ENCODE measurements around the gene OR52K2. TPM values are rescaled to one million over a fixed set of nuclear protein-coding genes. Genes with fewer than 3 reads are reported as not detected.
"Not testable (repeated sequence)": the region's sequence is repeated elsewhere in the genome, so short reads cannot be mapped to it uniquely, and the experiment has no call there.

The OR52K2 gene
- not detected in 2 replicates for total RNA-seq (2022)
- Bru-seq, nascent RNA, result not detected
- not detected for BruChase-seq, experiment 1, labeled RNA remaining after a 2-hour chase
- BruChase-seq, experiment 2, labeled RNA remaining after a 6-hour chase, result not detected
- long read RNA-seq, result 0 reads

DNA sequence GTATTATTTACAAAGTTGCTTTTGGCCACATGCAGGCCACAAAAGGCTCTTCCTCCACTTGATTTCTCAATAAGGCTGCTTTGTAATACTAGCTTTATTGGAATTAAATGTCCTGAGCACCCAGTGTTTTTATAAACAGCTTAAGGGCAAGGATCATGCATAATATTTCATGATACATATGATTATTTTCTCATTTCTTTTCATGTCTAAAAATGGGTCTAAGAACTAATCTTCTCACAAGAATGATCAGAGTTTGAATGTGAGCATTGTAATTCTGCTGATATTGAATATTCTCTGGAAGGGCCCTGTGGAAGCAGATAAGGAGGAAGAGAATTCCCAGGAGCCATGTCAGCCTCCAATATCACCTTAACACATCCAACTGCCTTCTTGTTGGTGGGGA is at the start of gene OR52K2:
OR52K2 (plus strand) TSS at position 301 of the 400 bp plus-strand sequence; CDS start at position 346, 45 bp downstream.
- no peak within 1 kb of the TSS for H3K4me3 Mint-ChIP-seq (ENCODE audit: unreplicated experiment)
- CTCF ChIA-PET, result no interaction called here
- Histone ChIP-seq H3K4me1 (no peaks in the 10 kb centered on the region), H3K36me3 (ENCODE audit: control insufficient read depth, insufficient read depth, low read length) (no peaks in the 10 kb centered on the region), H3K9me3 (no peaks in the 10 kb centered on the region), H3K4me3 (ENCODE audit: low read depth, low read length) (no peak within 1 kb of the TSS), H3K27me3 (replicated peaks; ENCODE audit: control insufficient read depth, insufficient read depth, low read length) (no peaks in the 10 kb centered on the region; the same call in 1 of the 2 replicates)
- no peaks in the 10 kb centered on the region for H3K4me1 Mint-ChIP-seq (ENCODE audit: low read depth, unreplicated experiment)
- no TSS peak for BruUV-seq (replicated peaks)
- H3K27me3 Mint-ChIP-seq (ENCODE audit: insufficient read depth, unreplicated experiment), result peaks cover 4% of the 10 kb centered on the region
- H3K36me3 Mint-ChIP-seq (ENCODE audit: insufficient read depth, unreplicated experiment), result no peaks in the 10 kb centered on the region
- no peaks in the 10 kb centered on the region for H3K9me3 Mint-ChIP-seq (ENCODE audit: unreplicated experiment)
- TF ChIP-seq, protein P1, sequence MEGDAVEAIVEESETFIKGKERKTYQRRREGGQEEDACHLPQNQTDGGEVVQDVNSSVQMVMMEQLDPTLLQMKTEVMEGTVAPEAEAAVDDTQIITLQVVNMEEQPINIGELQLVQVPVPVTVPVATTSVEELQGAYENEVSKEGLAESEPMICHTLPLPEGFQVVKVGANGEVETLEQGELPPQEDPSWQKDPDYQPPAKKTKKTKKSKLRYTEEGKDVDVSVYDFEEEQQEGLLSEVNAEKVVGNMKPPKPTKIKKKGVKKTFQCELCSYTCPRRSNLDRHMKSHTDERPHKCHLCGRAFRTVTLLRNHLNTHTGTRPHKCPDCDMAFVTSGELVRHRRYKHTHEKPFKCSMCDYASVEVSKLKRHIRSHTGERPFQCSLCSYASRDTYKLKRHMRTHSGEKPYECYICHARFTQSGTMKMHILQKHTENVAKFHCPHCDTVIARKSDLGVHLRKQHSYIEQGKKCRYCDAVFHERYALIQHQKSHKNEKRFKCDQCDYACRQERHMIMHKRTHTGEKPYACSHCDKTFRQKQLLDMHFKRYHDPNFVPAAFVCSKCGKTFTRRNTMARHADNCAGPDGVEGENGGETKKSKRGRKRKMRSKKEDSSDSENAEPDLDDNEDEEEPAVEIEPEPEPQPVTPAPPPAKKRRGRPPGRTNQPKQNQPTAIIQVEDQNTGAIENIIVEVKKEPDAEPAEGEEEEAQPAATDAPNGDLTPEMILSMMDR (IDR thresholded peaks at IDR 0.05; ENCODE audit: insufficient read depth in 1 of 2, low read depth in 1 of 2, low read length in 1 of 2, severe bottlenecking in 1 of 2, unreplicated experiment in 1 of 2), result no peak
- POLR2A ChIA-PET, result no interaction called here
- intact Hi-C loops (cut with micrococcal nuclease; ENCODE audit: unreplicated experiment), result no loop called here
- H3K27ac Mint-ChIP-seq (ENCODE audit: unreplicated experiment), result no peak within 1 kb of the TSS
- no peak for DNase-seq

DNA sequence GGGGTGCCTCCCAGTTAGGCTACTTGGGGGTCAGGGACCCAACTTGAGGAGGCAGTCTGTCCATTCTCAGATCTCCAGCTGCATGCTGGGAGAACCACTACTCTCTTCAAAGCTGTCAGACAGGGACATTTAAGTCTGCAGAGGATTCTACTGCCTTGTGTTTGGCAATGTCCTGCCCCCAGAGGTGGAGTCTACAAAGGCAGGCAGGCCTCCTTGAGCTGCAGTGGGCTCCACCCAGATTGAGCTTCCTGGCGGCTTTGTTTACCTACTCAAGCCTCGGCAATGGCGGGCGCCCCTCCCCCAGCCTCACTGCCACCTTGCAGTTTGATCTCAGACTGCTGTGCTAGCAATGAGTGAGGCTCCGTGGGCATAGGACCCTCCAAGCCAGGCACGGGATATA is 42.9 kb upstream of the OR52K2 start:
- H3K4me1 ChIP-seq; DNase-seq; BruUV-seq (replicated peaks); H3K9me3 Mint-ChIP-seq (ENCODE audit: unreplicated experiment); H3K4me3 Mint-ChIP-seq (ENCODE audit: unreplicated experiment); CTCF ChIA-PET; POLR2A ChIA-PET; H3K27me3 Mint-ChIP-seq (ENCODE audit: insufficient read depth, unreplicated experiment); H3K4me3 ChIP-seq (ENCODE audit: low read depth, low read length); H3K36me3 Mint-ChIP-seq (ENCODE audit: insufficient read depth, unreplicated experiment); H3K27ac Mint-ChIP-seq (ENCODE audit: unreplicated experiment); H3K9me3 ChIP-seq; H3K4me1 Mint-ChIP-seq (ENCODE audit: low read depth, unreplicated experiment); H3K36me3 ChIP-seq (ENCODE audit: control insufficient read depth, insufficient read depth, low read length); intact Hi-C loops (cut with micrococcal nuclease; ENCODE audit: unreplicated experiment); H3K27me3 ChIP-seq (replicated peaks; ENCODE audit: control insufficient read depth, insufficient read depth, low read length): not testable (repeated sequence)

DNA sequence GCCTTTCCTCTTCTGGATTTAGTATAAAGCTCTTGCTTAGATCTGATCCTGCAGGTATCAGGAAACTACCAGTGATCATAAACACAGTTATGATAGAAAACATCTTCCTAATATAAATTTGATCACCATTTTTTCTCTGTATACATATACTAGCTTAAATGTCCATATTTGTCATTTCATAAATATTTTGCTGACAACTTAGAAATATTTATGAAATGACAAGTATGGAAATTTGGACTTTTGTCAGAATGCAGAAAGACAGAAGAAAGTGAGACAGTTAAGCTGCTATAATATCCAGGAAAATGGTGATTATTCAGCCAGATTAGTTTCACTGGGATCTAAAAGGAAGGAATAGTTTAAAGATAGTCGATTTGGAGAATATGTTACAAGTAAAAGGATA is 32.8 kb upstream of the OR52K2 start:
- Mint-ChIP-seq H3K4me1 (ENCODE audit: low read depth, unreplicated experiment) (peaks cover 6% of the 10 kb centered on the region), H3K4me3 (ENCODE audit: unreplicated experiment) (no peak overlapping the region), H3K27me3 (ENCODE audit: insufficient read depth, unreplicated experiment) (peaks cover 11% of the 10 kb centered on the region), H3K9me3 (ENCODE audit: unreplicated experiment) (no peaks in the 10 kb centered on the region), H3K36me3 (ENCODE audit: insufficient read depth, unreplicated experiment) (no peaks in the 10 kb centered on the region), H3K27ac (ENCODE audit: unreplicated experiment) (no peak overlapping the region)
- ChIA-PET POLR2A (no interaction called here), CTCF (no interaction called here)
- TF ChIP-seq, protein P1 (IDR thresholded peaks at IDR 0.05; ENCODE audit: insufficient read depth in 1 of 2, low read depth in 1 of 2, low read length in 1 of 2, severe bottlenecking in 1 of 2, unreplicated experiment in 1 of 2), result no peak
- no TSS peak for BruUV-seq (replicated peaks)
- intact Hi-C loops (cut with micrococcal nuclease; ENCODE audit: unreplicated experiment), result no loop called here
- Histone ChIP-seq H3K36me3 (ENCODE audit: control insufficient read depth, insufficient read depth, low read length) (no peaks in the 10 kb centered on the region), H3K9me3 (no peaks in the 10 kb centered on the region), H3K4me1 (no peaks in the 10 kb centered on the region), H3K27me3 (replicated peaks; ENCODE audit: control insufficient read depth, insufficient read depth, low read length) (no peaks in the 10 kb centered on the region), H3K4me3 (ENCODE audit: low read depth, low read length) (no peak overlapping the region)
- no peak for DNase-seq

DNA sequence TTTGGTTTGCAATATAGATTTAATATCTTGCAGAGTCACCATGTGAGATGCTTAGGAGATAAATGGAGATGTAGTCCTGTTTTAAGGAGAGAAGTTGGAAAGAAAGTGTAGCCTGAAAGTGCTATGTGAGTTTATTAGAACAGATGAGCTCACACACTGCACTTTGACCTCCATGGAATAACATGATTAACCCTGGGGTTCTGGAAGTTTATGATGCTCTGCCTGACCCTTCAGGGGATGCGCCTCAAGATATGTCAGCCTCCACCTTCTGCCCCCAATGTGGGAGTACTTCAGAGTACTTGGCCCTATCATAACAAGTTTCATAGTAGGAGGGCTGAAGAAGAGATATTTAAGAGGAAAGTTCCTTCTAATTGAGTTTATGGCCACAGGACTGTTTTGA is 32.3 kb upstream of the OR52K2 start:
- TF ChIP-seq, protein P1 (IDR thresholded peaks at IDR 0.05; ENCODE audit: insufficient read depth in 1 of 2, low read depth in 1 of 2, low read length in 1 of 2, severe bottlenecking in 1 of 2, unreplicated experiment in 1 of 2), result no peak
- Mint-ChIP-seq H3K27me3 (ENCODE audit: insufficient read depth, unreplicated experiment) (peaks cover 11% of the 10 kb centered on the region), H3K36me3 (ENCODE audit: insufficient read depth, unreplicated experiment) (no peaks in the 10 kb centered on the region), H3K9me3 (ENCODE audit: unreplicated experiment) (no peaks in the 10 kb centered on the region), H3K4me3 (ENCODE audit: unreplicated experiment) (no peak overlapping the region), H3K4me1 (ENCODE audit: low read depth, unreplicated experiment) (peaks cover 6% of the 10 kb centered on the region), H3K27ac (ENCODE audit: unreplicated experiment) (no peak overlapping the region)
- no peaks in the 10 kb centered on the region for H3K9me3 ChIP-seq
- no peaks in the 10 kb centered on the region for H3K27me3 ChIP-seq (replicated peaks; ENCODE audit: control insufficient read depth, insufficient read depth, low read length)
- no TSS peak for BruUV-seq (replicated peaks)
- no peaks in the 10 kb centered on the region for H3K36me3 ChIP-seq (ENCODE audit: control insufficient read depth, insufficient read depth, low read length)
- H3K4me3 ChIP-seq (ENCODE audit: low read depth, low read length), result no peak overlapping the region
- no peaks in the 10 kb centered on the region for H3K4me1 ChIP-seq
- DNase-seq, result no peak
- intact Hi-C loops (cut with micrococcal nuclease; ENCODE audit: unreplicated experiment), result no loop called here
- CTCF ChIA-PET, result no interaction called here
- POLR2A ChIA-PET, result no interaction called here
